Myocyte (in vitro differentiated cells): Measurements from ENCODE around the gene SELPLG. TPM values are rescaled to one million over a fixed set of nuclear protein-coding genes. Genes with fewer than 3 reads are reported as not detected.
"Not testable (repeated sequence)": the region's sequence is repeated elsewhere in the genome, so short reads cannot be mapped to it uniquely, and the experiment has no call there.

ENCODE experiments used
- DNase-seq: peaks from one replicate; pipeline ENCODE4 v3.0.0-alpha.2; 2012; ENCODE audit warnings: low read depth
- total RNA-seq: library from RNA; depleted of rRNA; stranded (reverse); fragments of >200 nt; gene quantifications from 2 replicates; pipeline ENCODE4 v1.2.3, GENCODE V29; 2014

The SELPLG gene
- total RNA-seq, 1 donor from 2014 or later: 2.4 TPM

GRCh38 chr12:108620236-108620879, 13.3 kb downstream of the SELPLG start:
- no peak for DNase-seq

DNA sequence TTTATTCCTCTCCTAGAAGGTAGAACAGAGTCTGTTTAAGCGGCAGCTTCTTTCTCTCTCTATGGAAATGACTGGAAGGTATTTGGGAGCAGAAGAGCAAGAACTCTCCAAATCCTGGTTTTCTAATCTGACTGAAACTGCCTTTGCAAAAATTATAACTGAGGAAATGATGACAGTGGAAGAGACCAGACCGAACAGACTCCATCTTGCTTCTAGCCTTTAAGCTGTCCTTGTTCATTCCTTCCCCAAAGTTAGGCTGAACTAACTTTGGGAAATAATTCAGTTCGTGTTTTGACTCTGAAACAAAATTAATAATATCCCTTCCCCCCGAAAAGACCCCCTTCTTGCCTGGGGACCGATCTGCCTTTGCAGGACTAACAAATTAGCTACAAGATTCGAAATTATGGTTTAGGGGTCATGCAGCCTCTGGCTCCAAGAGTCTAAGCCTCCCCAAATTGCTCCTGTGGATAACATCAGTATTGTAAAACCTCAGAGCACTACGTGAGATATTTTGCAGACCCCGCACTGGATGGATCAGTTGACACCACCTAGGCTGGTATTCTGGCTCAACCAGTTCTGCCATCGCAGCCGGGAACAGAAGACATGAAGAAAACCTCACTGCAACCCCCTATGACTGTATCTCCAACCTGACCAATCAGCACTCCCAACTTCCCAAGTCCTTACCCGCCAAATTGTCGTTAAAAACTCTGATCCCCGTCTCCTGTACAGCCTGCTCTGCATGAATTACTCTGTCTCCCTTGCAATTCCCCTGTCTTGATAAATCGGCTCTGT, 14.1 kb downstream of the SELPLG start:
- no peak for DNase-seq

- DNase-seq: not testable (repeated sequence)
Measured at GRCh38 chr12:108618953-108619274, 14.8 kb downstream of the SELPLG start.

GRCh38 chr12:108618079-108618952, 15.4 kb downstream of the SELPLG start:
- peak; percentile 86 for DNase-seq

DNA sequence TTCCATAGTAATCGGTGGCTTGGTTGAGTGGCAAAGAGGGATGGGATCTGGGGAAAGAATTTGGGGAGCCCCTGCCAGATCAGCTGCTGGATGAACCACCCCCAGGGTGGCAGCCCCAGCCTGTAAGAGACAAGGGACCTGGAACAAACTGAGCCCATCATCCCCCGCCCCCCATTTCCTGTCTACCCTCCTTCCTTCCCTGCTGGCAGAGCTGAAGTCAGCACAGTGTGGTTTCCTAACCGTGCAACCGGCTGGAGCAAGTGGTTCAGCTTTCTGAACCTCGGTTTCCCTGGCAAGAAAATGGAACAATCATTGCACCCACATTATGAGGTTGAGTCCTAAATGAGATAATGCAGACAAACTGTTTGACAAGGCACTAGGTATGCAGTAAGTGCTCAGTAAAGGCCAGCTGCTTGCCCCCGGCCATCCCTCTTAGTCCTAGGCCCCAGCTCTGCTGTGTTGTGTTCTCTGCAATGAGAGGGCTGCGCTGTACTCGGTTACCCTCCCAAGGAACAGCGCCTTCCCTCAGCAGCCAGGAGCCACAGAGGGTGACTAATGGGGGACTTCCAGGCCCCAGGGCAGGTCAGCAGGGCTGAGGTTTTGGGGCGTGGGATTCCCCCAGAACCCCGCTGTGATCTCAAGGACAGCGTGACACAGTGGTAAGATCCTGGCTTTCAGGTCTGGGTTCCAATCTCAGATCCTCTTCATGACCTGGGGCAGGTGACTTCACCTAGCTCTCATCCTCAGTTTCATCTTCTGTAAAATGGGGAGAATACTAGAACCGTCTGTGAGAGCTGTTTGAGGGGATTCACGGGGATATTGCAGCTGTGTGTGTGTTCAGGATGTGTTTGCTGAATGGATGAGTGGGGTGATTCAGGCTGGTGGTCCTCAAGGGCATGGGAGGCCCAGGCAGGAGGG, 16.5 kb downstream of the SELPLG start:
- no peak for DNase-seq

DNA sequence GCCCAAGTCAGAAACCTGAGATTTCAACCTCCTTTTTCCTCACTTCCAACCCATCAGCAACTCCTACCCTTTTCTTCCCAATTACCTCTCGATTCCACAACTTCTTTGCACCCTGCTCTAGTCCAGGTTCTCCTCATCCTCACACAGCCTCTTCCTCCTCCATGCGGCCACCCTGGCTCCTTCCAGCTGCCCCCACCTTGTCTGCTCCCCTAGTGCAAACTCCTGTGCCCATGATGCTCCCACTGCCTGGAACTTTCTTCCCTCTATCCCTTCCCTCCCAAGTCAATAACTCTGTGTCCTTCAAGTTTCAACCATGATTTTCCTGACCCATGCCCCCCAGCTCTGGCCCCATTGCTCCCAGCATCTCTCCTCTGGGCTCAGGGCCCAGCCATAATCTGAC, 17.3 kb downstream of the SELPLG start:
- no peak for DNase-seq

DNA sequence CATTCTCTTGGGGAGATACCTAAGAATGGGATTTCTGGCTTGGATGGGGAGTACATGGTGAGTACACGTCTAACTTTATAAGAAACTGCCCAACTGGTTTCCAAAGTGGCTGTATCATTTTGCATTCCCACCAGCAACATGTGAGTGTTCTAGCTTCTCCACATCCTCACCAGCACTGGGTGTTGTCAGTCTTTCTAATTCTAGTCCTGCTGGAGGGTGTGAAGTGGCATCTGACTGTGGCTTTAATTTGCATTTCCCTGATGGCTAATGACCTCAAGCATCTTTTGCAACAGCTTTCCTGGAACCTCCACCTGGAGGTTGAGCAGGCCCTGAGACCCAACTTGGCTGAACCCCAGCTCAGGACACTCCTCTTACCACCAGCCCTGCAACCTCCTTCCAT, 17.8 kb downstream of the SELPLG start:
- DNase-seq: no peak

DNA sequence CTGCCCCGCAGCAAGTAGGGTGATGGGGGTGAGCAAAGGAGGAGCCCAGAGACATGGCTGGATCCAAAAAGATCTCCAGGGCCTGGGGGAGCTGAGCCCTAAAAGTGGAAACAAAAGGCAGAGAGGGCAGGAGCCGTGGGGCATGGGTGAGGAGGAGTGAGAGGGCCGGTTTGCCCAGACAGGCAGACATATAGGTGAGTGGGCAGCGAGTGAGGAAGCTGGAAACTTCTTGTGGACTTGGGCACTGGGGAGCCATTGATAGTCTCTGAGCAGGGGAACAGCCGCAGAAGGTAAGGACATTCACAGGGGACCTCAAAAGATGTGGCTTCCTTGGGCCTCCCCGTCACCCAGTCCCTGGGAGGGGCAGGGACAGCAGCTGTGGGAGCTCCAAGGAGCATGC, 19.1 kb downstream of the SELPLG start:
- no peak for DNase-seq

DNA sequence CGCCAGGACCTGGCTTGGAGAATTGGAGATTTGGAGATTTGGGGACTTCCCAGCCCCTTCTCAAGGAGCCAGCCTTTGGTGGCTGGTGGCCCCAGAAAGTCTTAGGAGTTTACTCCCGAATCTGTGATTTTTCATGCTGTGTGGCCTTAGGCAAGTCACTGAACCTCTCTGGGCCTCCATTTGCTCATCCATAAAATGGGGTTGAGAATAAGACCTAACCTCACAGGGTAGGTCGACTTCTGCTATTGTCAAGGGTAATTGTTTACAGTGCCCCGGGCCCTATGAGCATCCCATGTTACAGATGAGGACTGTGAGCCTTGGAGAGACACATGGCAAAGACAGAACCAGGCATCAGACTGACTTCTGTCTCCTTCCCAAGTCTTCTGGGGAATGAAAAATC, 19.7 kb downstream of the SELPLG start:
- no peak for DNase-seq

GRCh38 chr12:108613548-108613947, 20.1 kb downstream of the SELPLG start:
- peak; percentile 52 for DNase-seq

- no peak for DNase-seq
Measured at GRCh38 chr12:108612788-108613282, 20.9 kb downstream of the SELPLG start.

DNA sequence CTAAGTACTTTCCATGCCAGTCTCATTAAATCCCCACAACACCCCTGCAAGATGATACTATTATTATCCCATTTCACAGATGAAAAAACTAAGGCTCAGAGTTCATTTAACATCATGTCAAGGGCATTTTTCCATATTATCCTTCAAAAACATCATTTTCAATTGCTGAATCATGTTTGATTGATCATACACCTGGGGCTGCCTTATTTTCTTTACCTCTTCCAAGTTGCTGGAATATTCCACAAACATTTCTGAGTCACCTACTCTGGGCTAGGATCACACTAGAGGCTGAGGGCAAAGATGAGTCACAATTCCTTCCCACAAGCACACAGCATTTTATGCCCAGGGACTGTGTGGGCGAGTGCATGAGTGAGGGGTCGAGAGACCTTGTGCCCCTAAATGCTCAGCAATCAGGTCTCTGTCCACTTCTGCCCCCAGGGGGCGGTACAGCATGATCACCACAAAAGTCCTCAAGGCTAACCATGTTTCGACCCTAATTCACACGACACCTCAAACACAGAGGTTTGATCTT, 21.7 kb downstream of the SELPLG start:
- DNase-seq: peak; percentile 71

GRCh38 chr12:108610856-108611605, 22.7 kb downstream of the SELPLG start:
- no peak for DNase-seq

DNA sequence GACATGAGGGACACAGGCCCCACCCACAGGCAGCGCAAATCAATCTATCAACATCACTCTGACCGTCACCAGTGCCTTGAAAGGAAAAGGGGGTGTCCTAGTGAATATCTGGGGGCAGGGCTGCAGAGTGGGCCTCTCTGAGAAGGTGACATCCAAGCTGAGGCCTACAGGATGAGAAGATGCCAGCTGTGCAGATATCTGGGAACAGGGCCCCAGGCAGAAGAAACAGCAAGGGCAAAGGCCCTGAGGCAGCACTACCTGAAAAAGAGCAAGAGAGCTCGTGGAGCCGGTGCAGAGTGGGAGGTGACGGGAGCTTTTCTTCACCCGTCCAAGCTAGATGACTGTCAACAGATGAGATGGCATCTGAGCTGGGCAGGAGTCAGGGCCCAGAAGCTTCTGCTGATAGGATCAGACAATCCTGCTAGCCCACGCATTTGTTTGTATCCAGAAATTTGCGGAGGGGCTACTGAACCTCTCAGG, 23.3 kb downstream of the SELPLG start:
- DNase-seq: no peak

GRCh38 chr12:108609537-108610335, 24.0 kb downstream of the SELPLG start:
- peak; percentile 87 for DNase-seq

DNA sequence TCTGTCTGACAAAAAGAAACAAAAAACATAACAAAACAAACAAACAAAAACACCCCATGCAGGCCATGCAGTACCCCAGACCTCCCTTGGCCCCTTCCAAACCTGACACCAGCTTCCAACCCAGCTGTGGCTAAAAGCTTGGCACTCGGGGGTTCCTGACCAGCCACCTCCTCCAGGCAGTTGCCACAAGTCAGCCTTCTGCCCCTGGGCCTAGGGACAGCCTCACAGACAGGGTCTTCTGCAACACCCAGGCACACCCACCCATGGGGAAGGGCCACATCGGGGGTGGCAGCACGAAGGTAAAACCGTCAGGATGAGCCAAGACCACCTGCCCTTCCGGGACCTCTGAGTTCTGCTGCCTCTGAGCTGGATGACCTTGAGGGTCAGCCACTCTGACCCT, 25.1 kb downstream of the SELPLG start:
- DNase-seq: no peak

DNA sequence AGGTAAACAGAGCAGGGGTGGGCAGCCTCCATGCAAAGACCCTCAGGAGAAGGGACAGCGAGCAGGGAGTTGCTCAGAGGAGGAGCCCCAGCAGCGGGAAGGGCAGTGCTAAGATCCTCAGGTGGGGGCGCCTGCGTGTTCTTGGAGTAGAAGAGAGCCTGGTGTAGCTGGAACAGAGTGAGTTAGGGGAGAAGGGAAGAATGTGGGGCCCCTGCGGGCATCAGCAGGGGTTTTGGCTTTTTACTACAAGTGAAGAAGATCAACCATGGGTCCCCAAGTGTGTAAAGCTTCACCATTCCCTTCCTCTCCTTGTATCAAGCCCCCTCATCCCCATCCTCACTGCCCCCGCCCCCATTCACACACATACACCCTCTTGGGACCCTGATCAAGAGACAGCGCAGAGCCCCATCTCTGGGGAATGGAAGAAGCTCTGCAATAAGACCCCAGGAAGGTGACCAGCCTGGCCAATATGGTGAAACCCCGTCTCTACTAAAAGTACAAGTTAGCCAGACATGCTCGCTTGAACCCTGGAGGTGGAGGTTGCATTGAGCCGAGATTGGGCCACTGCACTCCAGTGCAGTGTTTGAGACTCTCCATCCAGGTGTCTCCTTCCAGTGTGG, 25.6 kb downstream of the SELPLG start:
- DNase-seq: no peak

- no peak for DNase-seq
Measured at GRCh38 chr12:108606492-108606891, 27.2 kb downstream of the SELPLG start.
